ENCODE results near the gene SIAH1. TPM values are rescaled to one million over a fixed set of nuclear protein-coding genes. Genes with fewer than 3 reads are reported as not detected.
"Not testable (repeated sequence)": the region's sequence is repeated elsewhere in the genome, so short reads cannot be mapped to it uniquely, and the experiment has no call there.

Gene SIAH1
- polyA plus RNA-seq, 4 donors: 46.7 to 57.2 (median 49.2) TPM

GRCh38 chr16:48340054-48340453, 45.2 kb downstream of the SIAH1 start:
- no peak for DNase-seq (ENCODE audit: low read depth in 4 of 4, low spot score in 3 of 4)

- no peak for DNase-seq (ENCODE audit: low read depth in 4 of 4, low spot score in 3 of 4)
Observed at GRCh38 chr16:48335961-48336360, 49.3 kb downstream of the SIAH1 start.

- no peak for DNase-seq (ENCODE audit: low read depth in 4 of 4, low spot score in 3 of 4)
Observed at GRCh38 chr16:48334325-48334724, 50.9 kb downstream of the SIAH1 start.

- no peak for DNase-seq (ENCODE audit: low read depth in 4 of 4, low spot score in 3 of 4)
Observed at GRCh38 chr16:48332978-48333377, 52.2 kb downstream of the SIAH1 start.

GRCh38 chr16:48330841-48331192, 54.4 kb downstream of the SIAH1 start:
- DNase-seq (ENCODE audit: low read depth in 4 of 4, low spot score in 3 of 4): no peak

- DNase-seq (ENCODE audit: low read depth in 4 of 4, low spot score in 3 of 4): no peak
Observed at GRCh38 chr16:48330189-48330840, 54.9 kb downstream of the SIAH1 start.

GRCh38 chr16:48329138-48329537, 56.1 kb downstream of the SIAH1 start:
- DNase-seq (ENCODE audit: low read depth in 4 of 4, low spot score in 3 of 4): no peak

- DNase-seq (ENCODE audit: low read depth in 4 of 4, low spot score in 3 of 4): no peak
Observed at GRCh38 chr16:48326915-48327314, 58.3 kb downstream of the SIAH1 start.

GRCh38 chr16:48323783-48324775, 61.1 kb downstream of the SIAH1 start:
- DNase-seq (ENCODE audit: low read depth in 4 of 4, low spot score in 3 of 4): no peak

GRCh38 chr16:48321317-48322036, 63.7 kb downstream of the SIAH1 start:
- no peak for DNase-seq (ENCODE audit: low read depth in 4 of 4, low spot score in 3 of 4)

GRCh38 chr16:48318630-48319029, 66.6 kb downstream of the SIAH1 start:
- no peak for DNase-seq (ENCODE audit: low read depth in 4 of 4, low spot score in 3 of 4)

GRCh38 chr16:48317614-48318315, 67.4 kb downstream of the SIAH1 start:
- DNase-seq (ENCODE audit: low read depth in 4 of 4, low spot score in 3 of 4): no peak

GRCh38 chr16:48317026-48317425, 68.2 kb downstream of the SIAH1 start:
- no peak for DNase-seq (ENCODE audit: low read depth in 4 of 4, low spot score in 3 of 4)

GRCh38 chr16:48313905-48314304, 71.3 kb downstream of the SIAH1 start:
- DNase-seq (ENCODE audit: low read depth in 4 of 4, low spot score in 3 of 4): not testable (repeated sequence)

GRCh38 chr16:48310908-48311641, 74.1 kb downstream of the SIAH1 start:
- no peak for DNase-seq (ENCODE audit: low read depth in 4 of 4, low spot score in 3 of 4)

Other genes with a start within 250 kb of the SIAH1 start
- gene ABCC12, start 229.4 kb downstream of the SIAH1 start, polyA plus RNA-seq (ENCODE audit: insufficient read length in 4 of 4): under 1 TPM in 2 of 4 donors, not detected in 2; 0.04 to 0.21 TPM
- gene LONP2, start 141.1 kb downstream of the SIAH1 start, polyA plus RNA-seq (ENCODE audit: insufficient read length in 4 of 4): 10 to 100 TPM; 49.7 to 74.1 (median 62.4) TPM
- gene ABCC11, start 137.9 kb downstream of the SIAH1 start, polyA plus RNA-seq (ENCODE audit: insufficient read length in 4 of 4): under 1 TPM; 0.15 to 0.42 (median 0.22) TPM
- 10 to 100 TPM; 45.3 to 58.0 (median 47.4) TPM for gene N4BP1, start 224.8 kb upstream of the SIAH1 start, polyA plus RNA-seq (ENCODE audit: insufficient read length in 4 of 4)